Vagina (tissue), 2 donors: ENCODE data around the gene SEMG2. TPM values are rescaled to one million over a fixed set of nuclear protein-coding genes. Genes with fewer than 3 reads are reported as not detected.

Experiments used
- DNase-seq, 2 donors: peaks; one replicate each; pipeline ENCODE4 v3.0.0-alpha.2; 2017; ENCODE audit errors: extremely low spot score in 2 of 2
- H3K27ac ChIP-seq: fragments of 200-600 bp; sonication (generic); one replicate; pipeline ENCODE4 v1.5.1; 2019
- H3K27me3 ChIP-seq: fragments of 200-600 bp; sonication (generic); one replicate; pipeline ENCODE4 v1.5.1; 2019
- H3K36me3 ChIP-seq, 2 donors: fragments of 200-600 bp; sonication (generic); one replicate each; pipeline ENCODE4 v1.5.1; 2017 to 2019
- H3K4me1 ChIP-seq: fragments of 200-600 bp; sonication (generic); one replicate; pipeline ENCODE4 v1.5.1; 2019
- H3K4me3 ChIP-seq, 2 donors: fragments of 200-600 bp; sonication (generic); 1 replicate in 1 of 2; 2 replicates in 1 of 2; pipeline ENCODE4 v1.5.1; 2016 to 2019
- H3K9me3 ChIP-seq: fragments of 200-600 bp; sonication (generic); one replicate; pipeline ENCODE4 v1.5.1; 2019
- CTCF ChIP-seq, 3 experiments: fragments of 450-650 bp in 2 of 3; fragments of 200-600 bp in 1 of 3; sonication (generic) in 1 of 3; IDR thresholded peaks; one replicate each; pipeline ENCODE4 v1.5.1; 2017 to 2019; ENCODE audit warnings: antibody characterized with exemption in 3 of 3, mild to moderate bottlenecking in 2 of 3, moderate library complexity in 2 of 3
- POLR2A ChIP-seq, 2 donors: fragments of 450-650 bp; IDR thresholded peaks; one replicate each; pipeline ENCODE4 v1.6.1; 2017; ENCODE audit warnings: antibody characterized with exemption in 2 of 2, mild to moderate bottlenecking in 2 of 2, moderate library complexity in 2 of 2
- POLR2AphosphoS5 ChIP-seq, 2 donors: sonication (generic); formaldehyde crosslinking; IDR thresholded peaks; one replicate each; pipeline ENCODE4 v1.9.0; 2017; ENCODE audit warnings: antibody characterized with exemption in 2 of 2, mild to moderate bottlenecking in 2 of 2, low read depth in 1 of 2; ENCODE audit not compliant: insufficient read depth in 1 of 2
- intact Hi-C: fragments of 100-400 bp; cut with DNase I; formaldehyde crosslinking; loops from one replicate; pipeline ENCODE4 v1.15.1; 2023
- total RNA-seq: library from RNA; depleted of rRNA; stranded (reverse); fragments of >200 nt; gene quantifications from one replicate; pipeline ENCODE4 v1.2.3, GENCODE V29; 2016

SEMG2 gene
- total RNA-seq = not detected

GRCh38 chr20:45221076-45221475, at the start of gene SEMG2:
Gene SEMG2, plus strand, starts transcription at chr20:45221373. Its CDS starts 17 bp downstream, at chr20:45221390.
- H3K4me1 ChIP-seq = no peaks in the 10 kb centered on the region
- H3K27ac ChIP-seq = no peak within 1 kb of the TSS
- H3K27me3 ChIP-seq = no peaks in the 10 kb centered on the region
- no peak for DNase-seq
- TF ChIP-seq CTCF (IDR thresholded peaks at IDR 0.05) = no peak
- no peak for TF ChIP-seq POLR2A (IDR thresholded peaks at IDR 0.05)
- no peak for TF ChIP-seq POLR2AphosphoS5 (IDR thresholded peaks at IDR 0.05; ENCODE audit: insufficient read depth in 1 of 2, low read depth in 1 of 2)
- H3K4me3 ChIP-seq = no peak within 1 kb of the TSS
- intact Hi-C loops = no loop called here
- H3K9me3 ChIP-seq = no peaks in the 10 kb centered on the region
- H3K36me3 ChIP-seq = no peaks in the 10 kb centered on the region

- TF ChIP-seq POLR2AphosphoS5 (IDR thresholded peaks at IDR 0.05; ENCODE audit: insufficient read depth in 1 of 2, low read depth in 1 of 2) = no peak
- no peak for TF ChIP-seq POLR2A (IDR thresholded peaks at IDR 0.05)
- no peak for TF ChIP-seq CTCF (IDR thresholded peaks at IDR 0.05)
- no peak for DNase-seq
- no peaks in the 10 kb centered on the region for H3K36me3 ChIP-seq
- intact Hi-C loops = no loop called here
- no peaks in the 10 kb centered on the region for H3K4me1 ChIP-seq
- no peaks in the 10 kb centered on the region for H3K27me3 ChIP-seq
- H3K4me3 ChIP-seq = no peak overlapping the region
- H3K9me3 ChIP-seq = no peaks in the 10 kb centered on the region
- no peak overlapping the region for H3K27ac ChIP-seq
These were observed 47.7 kb upstream of the SEMG2 start for GRCh38 chr20:45173522-45173921.

- H3K27me3 ChIP-seq = no peaks in the 10 kb centered on the region
- H3K27ac ChIP-seq = no peak within 1 kb of the TSS
- no peak within 1 kb of the TSS for H3K4me3 ChIP-seq
- intact Hi-C loops = no loop called here
- H3K9me3 ChIP-seq = no peaks in the 10 kb centered on the region
- DNase-seq = no peak
- TF ChIP-seq POLR2A (IDR thresholded peaks at IDR 0.05) (no peak), CTCF (IDR thresholded peaks at IDR 0.05) (no peak), POLR2AphosphoS5 (IDR thresholded peaks at IDR 0.05; ENCODE audit: insufficient read depth in 1 of 2, low read depth in 1 of 2) (no peak)
- no peaks in the 10 kb centered on the region for H3K36me3 ChIP-seq
- no peaks in the 10 kb centered on the region for H3K4me1 ChIP-seq
These were observed 46.5 kb upstream of the SEMG2 start, which contains the start of gene PI3 for GRCh38 chr20:45174434-45175364. Gene PI3, plus strand, starts transcription at chr20:45174902. Its CDS starts 21 bp downstream, at chr20:45174923.

GRCh38 chr20:45176526-45177267, 44.5 kb upstream of the SEMG2 start:
- Histone ChIP-seq H3K27ac (no peak overlapping the region), H3K4me1 (no peaks in the 10 kb centered on the region), H3K9me3 (no peaks in the 10 kb centered on the region), H3K27me3 (no peaks in the 10 kb centered on the region), H3K36me3 (no peaks in the 10 kb centered on the region), H3K4me3 (no peak overlapping the region)
- TF ChIP-seq POLR2A (IDR thresholded peaks at IDR 0.05) (no peak), POLR2AphosphoS5 (IDR thresholded peaks at IDR 0.05; ENCODE audit: insufficient read depth in 1 of 2, low read depth in 1 of 2) (no peak), CTCF (IDR thresholded peaks at IDR 0.05) (no peak)
- intact Hi-C loops = no loop called here
- DNase-seq = no peak
